ENCODE results near the gene UBL5. TPM values are rescaled to one million over a fixed set of nuclear protein-coding genes. Genes with fewer than 3 reads are reported as not detected.

UBL5 gene
- total RNA-seq: 401 and 631 TPM in 2 replicates

DNA sequence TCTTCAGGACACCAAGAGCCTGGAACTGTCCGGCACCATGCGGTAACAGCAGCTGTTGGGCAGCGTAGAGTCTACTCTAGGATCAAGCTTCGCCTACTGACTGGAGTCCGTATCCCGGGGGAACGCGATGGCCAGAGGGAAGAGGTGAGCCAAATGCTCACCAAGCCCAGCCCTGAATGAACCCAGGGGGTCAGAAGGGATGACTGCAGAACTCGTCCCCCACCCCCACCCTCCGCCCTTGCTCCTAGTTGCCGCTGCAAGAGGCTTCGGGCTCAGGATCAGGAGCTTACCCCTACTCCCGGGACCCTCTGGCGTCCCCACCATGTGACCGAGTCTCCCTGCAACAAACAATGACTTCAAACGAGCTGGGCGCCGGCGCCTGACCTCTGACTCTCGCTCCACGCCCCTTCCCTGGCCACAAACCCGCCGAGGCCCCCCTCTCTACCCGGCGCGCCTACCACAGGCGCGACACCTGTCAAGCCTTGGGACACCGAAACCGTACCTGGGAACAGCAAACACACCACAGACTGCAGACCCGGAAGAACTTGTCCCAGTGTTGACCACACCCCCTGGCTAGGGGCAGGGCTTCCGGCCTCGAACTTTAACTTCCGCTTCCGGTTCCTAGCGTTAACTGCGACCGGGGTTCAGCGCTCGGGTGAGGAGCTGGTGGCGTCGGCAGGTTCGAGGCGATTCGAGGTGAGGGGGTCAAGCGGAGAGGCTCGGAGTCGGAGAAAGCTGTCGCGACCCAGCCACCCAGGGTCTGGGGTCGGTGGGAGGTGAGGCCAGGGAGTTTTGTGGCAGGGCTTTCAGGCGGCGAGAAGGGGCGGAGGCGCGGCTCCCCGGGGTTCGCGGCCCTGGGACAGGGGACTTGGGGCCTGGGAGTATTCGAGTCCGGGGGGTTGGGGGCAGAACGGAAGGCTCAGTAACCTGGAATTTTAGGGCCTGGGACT, at the start of gene UBL5:
Gene UBL5 (plus strand): TSS at position 630 of the 950 bp plus-strand sequence. CDS start 420 bp downstream, outside the sequence.

DNA sequence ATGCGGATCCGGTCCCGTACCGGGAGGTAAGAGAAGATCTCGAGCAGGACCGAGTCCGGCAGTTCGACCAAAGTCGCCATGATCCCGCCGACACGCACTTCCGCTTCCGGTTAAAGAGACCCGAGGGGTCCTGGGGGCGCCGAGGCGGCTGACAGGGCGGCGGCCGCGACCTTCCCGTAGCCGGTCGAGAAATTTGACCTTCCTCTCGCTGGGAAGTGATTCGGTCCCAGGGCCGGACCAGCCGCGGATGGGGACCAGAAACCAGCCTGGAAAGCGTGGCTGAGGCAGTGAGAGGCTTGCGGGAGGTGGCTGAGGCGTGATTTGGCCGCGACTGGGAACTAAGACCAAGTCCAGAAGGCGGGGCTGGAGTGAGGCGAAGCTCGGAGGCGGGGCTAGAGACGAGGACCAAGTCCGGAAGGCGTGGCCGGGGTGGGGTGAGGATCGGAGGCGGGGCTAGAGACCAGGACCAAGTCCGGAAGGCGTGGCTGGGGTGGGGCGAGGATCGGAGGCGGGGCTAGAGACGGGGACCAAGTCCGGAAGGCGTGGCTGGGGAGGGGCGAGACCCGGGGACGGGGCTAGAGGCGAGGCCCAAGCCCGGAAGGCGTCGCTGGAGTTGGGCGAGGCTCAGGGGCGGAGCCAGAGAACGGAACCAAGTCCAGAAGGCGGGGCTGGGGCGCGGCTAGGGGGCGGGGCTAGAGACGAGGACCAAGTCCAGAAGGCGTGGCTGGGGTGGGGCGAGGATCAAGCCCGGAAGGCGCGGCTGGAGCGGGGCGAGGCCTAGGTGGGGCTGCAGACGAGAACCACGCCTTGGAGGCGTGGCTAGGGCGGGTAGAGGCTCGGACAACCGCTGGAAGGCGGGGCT, 8.8 kb upstream of the UBL5 start, which contains the start of gene FBXL12:
Gene FBXL12 (minus strand): TSS at position 346 of the 862 bp plus-strand sequence. CDS start 266 bp downstream, at position 80.

DNA sequence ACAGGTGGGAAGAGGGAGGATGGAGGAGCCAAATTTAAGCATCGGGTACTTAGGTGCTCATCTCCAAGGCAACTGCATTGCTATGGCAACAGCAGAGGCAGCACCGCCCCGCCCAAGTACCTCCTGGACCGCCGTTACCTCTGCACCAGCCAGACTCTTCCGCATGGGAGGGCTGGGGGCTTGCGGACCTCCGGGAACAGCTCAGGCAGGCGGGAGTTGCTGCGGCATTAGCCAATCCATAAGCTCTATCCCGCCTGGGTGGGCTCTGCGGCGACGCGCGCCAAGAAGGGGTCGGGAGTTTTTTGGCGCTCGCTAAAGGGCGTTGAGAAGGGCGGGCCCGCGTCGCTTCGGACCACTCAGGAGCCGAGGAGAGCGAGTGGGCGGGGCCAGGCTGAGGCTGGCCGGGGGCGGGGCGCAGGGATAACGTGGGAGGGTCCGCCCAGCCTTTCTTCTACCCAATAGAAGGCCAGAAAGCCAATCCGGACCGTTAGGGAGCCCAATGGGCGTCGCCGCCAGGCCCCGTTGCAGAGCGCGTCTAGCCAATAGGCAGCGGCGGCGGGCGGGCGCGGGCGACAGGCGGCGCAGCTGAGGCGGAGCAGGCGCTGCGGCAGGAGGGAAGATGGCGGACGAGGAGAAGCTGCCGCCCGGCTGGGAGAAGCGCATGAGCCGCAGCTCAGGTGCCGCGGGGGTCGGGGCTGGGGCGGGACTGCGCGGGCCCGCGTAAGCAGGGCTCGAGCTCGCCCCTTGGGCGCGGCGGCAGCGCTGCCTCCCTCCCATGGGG, 7.2 kb downstream of the UBL5 start, which contains the start of gene PIN1:
Gene PIN1 (plus strand): TSS at position 593 of the 781 bp plus-strand sequence. CDS start 27 bp downstream, at position 620.

Other genes starting within 250 kb of the UBL5 start
- gene ZNF121, start 243.4 kb upstream of the UBL5 start, total RNA-seq: 16.9 and 23.9 TPM in 2 replicates
- 34.6 and 37.1 TPM in 2 replicates for gene ZNF561, start 206.7 kb upstream of the UBL5 start, total RNA-seq
- gene ZNF562, start 152.8 kb upstream of the UBL5 start, total RNA-seq: 11.2 and 18.4 TPM in 2 replicates
- gene ZNF846, start 59.2 kb upstream of the UBL5 start, total RNA-seq: 5.4 and 5.7 TPM in 2 replicates
- gene FBXL12, start 8.8 kb upstream of the UBL5 start, total RNA-seq: 18.2 and 30.8 TPM in 2 replicates
- gene PIN1, start 7.4 kb downstream of the UBL5 start, total RNA-seq: 109 and 156 TPM in 2 replicates
- gene OLFM2, start 108.6 kb downstream of the UBL5 start, total RNA-seq: 2.8 and 25.9 TPM in 2 replicates
- 7.7 and 8.4 TPM in 2 replicates for gene COL5A3, start 182.6 kb downstream of the UBL5 start, total RNA-seq
- not detected in 2 replicates for gene RDH8, start 185.6 kb downstream of the UBL5 start, total RNA-seq